Dermis lymphatic vessel endothelial cell (primary cell): ENCODE measurements around the gene BDH2. TPM values are rescaled to one million over a fixed set of nuclear protein-coding genes. Genes with fewer than 3 reads are reported as not detected.

Experiments
- total RNA-seq: library from RNA; depleted of rRNA; stranded (reverse); fragments of >200 nt; gene quantifications from 2 replicates; pipeline ENCODE4 v1.2.1, GENCODE V29; 2014

Gene BDH2
- total RNA-seq: 18.1 and 31.4 TPM in 2 replicates

DNA sequence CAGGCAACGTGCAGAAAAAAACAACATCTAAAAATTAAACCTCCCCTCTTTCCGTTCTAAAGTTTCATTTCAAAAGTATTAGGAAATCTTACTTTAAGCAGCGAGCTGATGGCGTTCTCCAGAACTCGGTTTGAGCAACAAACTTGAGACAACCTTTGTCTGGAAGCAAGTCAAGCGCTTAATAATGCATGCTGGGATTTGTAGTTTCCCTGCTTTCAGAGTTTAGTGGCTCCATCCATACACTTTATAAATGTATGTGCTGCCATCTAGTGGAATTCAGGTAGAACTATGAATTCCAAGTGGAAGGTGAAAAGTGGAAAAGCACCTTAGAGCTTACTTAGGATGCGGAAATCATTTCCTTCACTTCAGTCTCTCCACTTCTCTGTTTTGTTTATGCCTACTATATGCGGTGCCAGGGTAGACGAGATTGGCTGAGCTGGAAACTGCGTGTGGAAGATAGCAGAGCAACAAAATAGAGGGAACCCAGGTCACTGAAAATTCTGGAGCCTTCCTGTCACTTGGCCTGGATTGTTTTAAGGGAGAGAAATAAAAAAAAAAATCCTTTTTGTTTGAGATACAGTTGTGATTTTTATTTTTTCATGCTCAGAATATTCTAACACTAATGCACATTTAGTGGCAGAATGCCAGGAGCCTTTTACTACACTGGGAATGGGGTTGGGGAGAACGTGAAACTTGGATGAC lies at the start of gene BDH2:
Gene BDH2 (minus strand): TSS at position 144 of the 702 bp plus-strand sequence. CDS start 3,580 bp downstream, outside the sequence.

DNA sequence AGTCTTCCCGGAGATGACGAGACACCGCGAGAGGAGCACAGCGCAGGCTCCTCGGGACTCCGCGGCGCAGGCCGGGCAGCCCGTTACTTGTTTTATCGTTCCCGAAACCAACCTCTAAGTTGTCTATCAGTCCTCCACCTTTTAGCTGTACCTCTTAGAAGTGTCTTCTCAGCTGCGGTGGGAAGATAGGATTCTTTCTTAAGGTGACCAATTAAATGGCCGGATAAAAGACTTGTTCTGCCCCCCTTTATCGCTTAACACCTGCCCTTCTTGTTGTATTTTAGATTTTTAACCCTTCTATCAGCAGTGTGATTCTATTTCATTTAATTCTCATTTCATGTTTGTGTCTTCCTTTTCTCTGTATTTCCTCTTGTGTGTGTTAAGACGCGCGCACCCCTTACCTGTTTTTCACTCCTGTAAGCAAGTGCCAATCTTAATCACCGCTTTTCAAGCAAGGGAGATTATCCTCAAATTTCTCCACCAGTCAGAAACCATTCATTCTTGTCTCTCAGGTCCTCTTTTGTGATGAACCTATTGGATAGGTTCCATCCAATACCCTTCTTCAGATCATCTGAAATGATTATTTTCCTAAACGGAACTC lies 22.8 kb downstream of the BDH2 start, which contains the start of gene SLC9B2:
Gene SLC9B2 (minus strand): TSS at position 15 of the 601 bp plus-strand sequence. CDS start 9,211 bp downstream, outside the sequence.

Other genes starting within 250 kb of the BDH2 start
- 36.4 and 41.5 TPM in 2 replicates for gene CISD2, start 230.8 kb downstream of the BDH2 start, total RNA-seq
- 0.33 and 0.43 TPM in 2 replicates for gene SLC9B1, start 80.1 kb downstream of the BDH2 start, total RNA-seq
- 16.9 and 23.5 TPM in 2 replicates for gene SLC9B2, start 23.1 kb downstream of the BDH2 start, total RNA-seq
- gene CENPE, start 98.5 kb upstream of the BDH2 start, total RNA-seq: 2.4 and 3.3 TPM in 2 replicates